GM19193 (cell line): ENCODE results near the gene FZD2.

ENCODE experiments used
- POLR2A ChIP-seq: IDR thresholded peaks from 4 replicates; pipeline ENCODE4 v1.6.1; 2011; ENCODE audit not compliant: insufficient read depth, insufficient read length; ENCODE audit errors: extremely low read depth

The FZD2 gene

DNA sequence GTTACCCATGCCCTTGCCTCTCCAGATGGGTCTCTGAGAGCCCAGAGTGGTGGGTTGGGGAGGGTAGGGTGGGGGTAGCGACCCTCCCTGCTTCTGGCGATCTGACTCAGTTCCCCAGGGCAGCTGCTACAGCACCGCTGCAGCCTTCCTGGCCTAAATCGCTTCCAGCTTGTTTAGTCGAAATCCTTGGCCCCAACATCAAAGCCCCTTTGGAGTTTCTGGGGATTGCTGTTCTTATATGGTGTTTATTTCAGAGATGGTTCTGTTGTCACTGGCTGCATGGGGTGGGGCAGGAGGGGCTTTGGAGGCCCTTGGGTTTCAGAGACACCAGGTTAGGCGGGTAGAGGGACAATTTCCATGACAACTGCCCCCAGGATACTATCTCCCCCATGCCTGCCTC, 35.9 kb downstream of the FZD2 start:
- no peak for TF ChIP-seq POLR2A

DNA sequence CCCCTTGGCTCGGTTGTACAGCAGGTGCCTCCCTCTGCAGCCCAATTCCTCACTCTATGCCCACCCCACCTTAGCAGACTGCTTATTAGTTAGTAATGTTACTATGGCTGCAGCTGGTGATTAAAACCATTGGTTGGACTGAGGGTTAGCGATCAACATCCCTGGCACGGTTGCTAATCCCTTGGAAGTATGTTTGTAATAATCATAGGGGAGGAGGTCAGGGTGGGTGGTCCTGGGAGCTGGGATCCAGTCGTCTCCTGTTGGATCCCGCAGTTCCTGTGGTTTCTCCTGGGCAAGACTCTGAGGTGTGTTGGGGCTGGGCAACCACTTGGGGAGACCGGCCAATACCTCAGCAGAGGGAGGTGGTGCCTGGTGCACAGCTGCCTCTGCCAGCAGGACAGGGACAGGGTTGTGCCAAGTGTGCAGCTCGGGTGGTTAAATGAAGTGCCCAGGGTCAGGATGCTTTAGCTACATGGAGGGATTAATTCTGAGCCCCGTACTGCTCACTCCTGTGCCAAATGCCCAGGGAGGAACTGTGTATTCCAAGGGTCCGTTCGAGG, 38.0 kb downstream of the FZD2 start:
- TF ChIP-seq POLR2A = no peak

DNA sequence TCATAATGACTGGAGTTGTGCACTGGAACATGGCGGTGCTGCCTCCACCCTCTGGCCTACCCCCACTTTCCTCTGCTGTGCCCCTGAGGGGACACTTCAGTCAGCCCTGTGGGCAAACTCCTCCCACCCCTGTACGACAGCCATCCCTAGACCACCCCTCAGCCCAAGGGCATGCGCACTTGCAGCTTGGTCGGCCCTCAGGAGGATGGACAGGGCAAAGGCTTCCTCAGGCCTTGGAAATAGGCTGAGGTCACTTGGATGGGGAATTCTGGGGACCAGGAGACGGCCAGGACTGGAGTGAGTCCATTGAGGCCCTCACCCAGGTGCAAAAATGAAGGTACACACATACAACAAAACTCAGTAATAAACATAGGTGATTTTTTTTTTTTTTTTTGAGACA, 41.0 kb downstream of the FZD2 start:
- TF ChIP-seq POLR2A = no peak

DNA sequence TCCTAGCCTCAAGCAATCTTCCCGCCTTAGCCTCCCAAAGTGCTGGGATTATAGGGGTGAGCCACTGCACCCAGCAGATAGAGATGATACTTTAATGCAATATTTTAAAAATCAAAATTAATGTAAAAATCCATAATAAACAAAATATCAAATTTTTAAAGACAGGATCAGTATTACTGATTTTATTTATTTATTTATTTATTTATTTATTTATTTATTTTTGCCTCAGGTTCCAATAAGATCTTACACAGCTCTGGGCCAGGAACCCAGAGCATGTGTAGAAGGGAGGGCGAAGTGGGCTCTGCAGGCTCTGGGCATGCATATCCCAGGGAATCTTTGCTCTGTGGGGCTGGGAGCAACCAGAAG, 41.6 kb downstream of the FZD2 start:
- TF ChIP-seq POLR2A = no peak

DNA sequence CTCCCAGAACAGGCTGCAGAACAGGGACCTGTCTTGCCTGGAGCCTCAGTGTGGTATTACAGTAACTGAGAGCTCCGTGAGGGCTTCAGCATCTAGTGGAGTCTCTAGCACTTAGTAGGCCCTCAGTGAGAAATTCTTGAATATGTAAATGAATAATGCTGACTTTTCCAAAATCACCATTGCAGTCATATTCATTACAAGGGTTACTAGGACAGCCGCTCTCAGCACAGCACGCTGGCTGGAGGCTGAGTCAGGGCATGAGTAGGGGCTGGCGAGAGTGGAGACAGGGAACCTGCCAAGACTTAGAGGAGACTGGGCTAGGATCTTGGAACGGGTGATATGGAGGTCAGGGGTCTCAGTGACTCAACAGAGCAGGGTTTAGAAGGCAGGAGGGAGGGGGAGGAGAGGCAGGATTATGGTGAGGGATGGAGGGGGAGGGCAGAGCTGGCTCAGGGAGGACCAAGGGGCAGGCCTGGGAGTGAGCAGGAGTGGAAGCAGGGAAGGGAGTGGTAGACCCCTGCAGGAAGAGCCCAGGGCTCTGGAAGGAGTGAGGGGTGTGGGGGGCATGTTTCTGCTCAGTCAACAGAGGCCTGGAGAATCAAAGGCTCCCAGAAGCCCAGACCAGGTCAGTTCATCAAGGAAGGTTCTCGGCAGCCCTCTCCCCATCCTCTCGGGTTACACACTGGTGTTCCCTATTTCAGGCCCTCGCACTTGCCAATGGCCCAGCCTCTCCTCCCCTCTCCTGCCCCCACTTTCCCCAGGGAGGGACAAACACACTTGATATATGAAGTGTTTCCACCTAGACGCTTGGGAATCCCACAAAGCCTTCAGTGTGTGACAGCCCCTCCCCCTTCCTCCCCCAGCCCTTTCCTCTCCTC, 42.3 kb downstream of the FZD2 start:
- TF ChIP-seq POLR2A = no peak

DNA sequence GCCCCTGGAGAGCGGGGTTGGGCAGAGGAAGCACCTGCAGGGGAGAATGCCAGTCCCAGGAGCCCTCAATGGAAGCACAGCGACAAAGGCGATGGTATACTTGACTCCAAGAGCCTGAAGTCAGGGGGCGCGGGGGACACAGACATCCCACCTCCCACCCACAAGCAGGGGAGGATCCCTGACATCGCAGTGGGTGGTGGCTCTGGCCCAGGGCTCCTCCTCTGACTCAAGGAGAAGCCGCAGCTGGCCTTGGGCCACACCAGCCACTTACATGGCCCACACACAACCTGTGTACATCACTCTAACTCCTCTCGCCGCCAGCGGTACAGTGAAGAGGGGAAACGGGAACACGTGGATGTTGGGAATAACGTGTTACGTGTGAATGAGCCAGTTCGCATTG, 44.3 kb downstream of the FZD2 start:
- TF ChIP-seq POLR2A = no peak

DNA sequence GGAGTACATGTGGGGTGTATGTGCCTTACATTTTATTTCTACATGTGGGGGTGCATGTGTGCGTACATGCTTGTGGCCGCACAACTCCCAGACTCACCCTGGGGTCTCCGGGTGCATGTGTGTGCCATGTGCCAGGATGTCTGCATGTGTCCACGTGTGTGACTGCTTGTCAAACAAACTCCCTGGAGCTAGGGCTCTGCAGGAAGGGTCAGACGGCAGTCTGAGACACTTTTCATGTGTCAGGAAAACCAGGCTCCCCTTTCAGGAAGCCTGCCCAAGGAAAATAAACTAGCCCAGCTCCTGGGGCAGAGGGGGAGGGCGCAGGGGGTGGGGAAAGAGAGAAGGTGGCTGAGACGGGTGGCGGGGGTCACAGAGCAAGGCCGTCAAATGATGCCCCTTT, 44.7 kb downstream of the FZD2 start:
- no peak for TF ChIP-seq POLR2A

DNA sequence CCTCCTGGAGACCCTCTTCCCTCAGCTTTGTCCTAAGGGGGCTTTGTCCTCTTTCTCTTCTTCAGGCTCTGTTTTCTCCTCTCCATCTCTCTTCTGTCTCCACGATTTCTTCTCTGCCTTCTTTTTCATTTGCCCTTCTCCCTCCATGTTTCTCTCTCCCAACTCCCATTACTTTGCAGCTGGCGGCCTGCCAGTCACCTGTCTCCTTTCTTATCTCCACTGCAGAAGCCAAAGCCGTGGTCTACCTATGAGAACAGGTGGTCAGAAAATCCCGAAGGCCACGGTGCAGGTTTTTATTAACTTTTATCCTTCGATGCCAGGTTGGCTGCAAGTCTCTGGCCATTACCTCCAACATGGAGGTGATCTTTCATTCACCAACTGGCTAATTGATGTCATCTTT, 45.1 kb downstream of the FZD2 start:
- no peak for TF ChIP-seq POLR2A

DNA sequence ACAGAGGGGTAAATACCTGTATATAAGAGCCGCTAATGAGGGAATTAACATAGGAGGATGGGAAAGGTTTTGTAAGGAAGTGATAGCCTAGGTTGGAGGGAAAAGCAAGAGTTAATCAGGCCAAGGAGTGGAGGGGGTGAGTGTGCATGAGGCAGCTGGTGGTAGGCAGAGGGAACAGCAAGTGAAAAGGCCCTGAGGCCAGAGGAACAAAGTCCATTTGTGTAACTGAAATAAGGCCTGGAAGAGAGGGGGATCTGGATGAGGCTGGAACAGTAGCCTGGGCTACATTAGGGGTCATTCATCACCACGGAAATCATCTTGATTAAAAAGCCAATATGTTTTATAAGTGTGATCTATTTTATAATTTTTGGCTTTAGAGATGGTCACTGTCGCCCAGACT, 45.7 kb downstream of the FZD2 start:
- no peak for TF ChIP-seq POLR2A

DNA sequence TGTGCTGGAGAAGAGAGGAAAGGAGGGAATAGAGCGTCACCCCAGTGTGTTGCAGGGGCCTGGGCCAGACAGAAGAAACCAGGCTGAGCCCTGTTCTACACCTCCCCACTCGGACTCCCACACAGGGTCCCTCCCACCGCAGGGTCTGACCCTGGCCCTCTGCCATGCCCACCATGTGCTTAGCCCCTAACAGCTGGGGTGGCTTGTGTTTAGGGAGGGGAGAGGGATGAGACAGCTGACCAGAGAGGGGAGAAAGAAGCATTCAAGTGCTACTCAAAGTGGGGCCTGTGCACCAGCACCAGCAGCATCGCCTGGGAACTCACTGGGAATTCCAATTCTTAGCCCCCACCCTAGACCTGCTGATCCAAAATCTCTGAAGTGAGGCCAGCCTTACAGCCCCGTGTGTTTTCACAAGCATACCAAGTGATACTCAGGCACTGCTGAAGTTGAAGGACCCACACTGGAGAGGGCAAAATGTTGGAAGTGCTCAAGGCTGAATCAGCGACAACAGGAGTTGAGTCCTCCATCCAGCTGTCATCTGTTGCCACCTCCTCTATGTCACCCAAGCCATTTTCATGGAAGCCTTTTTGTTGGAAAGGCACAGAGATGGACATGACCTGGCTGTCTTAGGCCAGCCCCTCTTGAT, 47.0 kb downstream of the FZD2 start:
- TF ChIP-seq POLR2A = no peak

DNA sequence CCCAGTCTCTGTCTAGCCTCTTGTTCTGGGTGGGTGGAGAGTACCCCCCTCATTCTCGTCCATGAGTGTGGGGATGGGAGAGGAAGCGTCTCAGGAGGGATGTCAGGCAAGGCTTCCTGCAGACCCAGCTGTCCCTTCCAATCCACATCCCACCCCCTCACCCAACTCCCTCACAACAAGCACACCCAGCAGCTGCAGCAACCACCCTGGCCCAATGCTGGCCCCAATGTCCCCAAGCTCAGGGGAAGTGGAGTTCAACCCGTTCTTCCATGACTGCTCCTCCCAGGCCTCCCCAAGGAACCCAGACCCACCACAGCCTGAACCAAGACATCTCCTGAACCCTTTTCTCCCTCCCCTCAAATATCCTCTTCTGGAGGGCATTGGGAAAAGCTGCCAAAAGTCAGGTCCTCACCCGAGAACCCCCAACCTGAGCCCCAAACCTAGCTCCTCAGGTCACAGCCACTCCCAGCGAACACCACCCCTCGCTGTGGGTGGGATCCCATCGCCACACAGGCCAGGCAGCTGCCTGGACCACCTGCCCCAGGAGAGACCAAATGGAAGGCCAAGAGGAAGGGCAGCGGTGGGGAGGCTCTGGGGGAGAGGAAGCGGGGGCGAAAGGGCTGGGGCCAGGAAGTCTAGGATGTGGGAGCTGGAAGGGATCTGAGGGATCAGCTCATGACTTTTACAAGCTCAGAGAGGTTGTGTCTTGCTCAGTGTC, 47.6 kb downstream of the FZD2 start:
- no peak for TF ChIP-seq POLR2A

DNA sequence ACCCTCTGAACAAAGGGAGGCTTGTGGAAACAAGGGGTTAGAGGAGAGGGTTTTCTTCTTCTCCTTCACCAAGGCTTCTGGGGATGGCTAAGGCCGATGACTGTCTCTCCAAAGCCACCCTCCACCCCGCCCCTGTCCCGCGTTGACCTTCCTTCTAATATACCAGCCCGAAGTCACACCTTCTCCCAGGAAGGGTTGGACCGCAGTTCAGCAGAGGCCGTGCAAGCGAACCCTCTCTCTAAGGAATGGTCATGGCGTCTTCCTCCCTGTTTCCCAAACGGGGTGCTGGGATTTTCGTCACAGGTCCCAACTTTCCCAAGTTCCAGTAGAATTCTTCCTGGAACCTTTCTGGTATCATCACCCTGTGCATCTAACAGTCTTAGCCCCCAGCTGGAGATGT, 49.4 kb downstream of the FZD2 start:
- TF ChIP-seq POLR2A = no peak

DNA sequence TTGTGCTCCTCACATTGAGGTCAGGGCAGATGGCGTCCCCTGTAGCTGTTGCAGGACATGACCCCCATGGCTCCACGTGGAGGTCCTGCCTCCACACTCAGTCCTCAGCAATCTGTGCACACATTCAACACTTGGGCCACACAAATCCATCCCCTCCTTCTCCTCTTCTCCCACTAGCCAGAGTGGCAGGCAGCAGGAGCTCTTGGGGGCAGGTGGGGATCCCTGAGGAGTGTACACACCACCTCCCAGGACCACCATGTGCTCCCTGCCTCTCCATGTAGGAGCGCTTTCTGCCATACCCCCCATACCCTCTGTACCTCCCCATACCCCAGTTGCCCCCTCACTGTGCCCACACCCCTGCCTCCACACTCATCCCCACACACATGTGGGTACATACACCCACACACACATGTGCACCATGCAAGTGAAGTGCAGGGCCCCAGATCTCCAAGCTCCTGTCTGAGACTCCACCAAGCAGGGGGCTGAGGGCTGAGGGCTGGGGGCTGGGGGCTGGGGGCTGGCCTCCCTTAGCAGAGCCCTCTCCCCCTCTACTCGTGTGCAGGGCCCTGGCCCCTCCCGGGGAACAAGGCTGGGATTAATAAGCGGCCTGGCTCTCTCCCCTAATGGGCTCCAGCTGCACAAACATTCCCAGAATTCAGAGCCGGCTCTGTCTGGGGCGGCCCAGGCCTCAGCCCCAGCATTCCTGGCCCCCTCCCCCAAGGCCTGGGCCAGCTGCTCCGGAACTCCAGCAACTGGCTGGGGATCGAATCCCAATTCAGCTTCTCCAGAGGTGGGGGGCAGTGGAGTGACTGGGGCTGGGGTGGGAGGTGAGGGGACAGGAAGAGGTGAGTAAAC, 50.8 kb downstream of the FZD2 start:
- TF ChIP-seq POLR2A = no peak

DNA sequence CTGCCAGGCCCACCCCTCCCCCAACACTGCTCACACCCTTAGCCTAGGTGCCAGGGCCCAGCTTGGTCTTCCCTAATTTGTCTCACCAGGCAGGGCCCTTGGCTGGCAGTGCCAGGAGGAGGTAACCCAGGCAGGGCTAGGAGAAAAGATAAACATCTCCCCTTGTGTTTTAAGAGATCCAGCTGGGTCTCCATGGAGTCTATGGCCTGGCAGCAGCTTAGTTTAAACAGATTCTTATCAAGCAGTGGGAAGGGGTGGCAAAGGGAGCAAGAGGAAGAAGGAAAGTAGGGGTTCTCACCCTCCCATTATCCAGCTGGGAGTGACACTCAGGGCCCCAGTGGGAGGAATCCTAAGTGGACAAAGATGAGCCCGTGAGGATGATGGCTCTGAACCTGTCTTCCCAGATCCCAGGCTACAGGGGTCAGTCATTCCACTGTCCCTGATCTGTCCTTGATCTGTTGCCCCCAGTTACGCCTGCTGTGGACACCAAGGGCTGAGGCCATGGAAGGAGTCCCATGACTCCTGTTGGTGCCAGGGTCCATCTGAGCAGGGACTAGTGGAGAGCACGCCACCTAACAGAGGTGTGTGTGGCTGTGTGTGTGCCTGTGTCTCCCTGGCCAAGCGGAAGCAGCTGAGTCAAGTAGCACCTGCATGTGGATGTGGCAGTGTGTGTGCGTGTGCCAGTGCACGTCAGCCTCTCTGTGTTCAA, 51.6 kb downstream of the FZD2 start:
- no peak for TF ChIP-seq POLR2A
